HEK293T (cell line): ENCODE measurements around the gene GRPEL2.

Experiments
- ARNT ChIP-seq: fragments of 450-650 bp; IDR thresholded peaks from 2 replicates; pipeline ENCODE4 v1.6.1; 2017; ENCODE audit warnings: mild to moderate bottlenecking
- FOXA1 ChIP-seq: fragments of 450-650 bp; IDR thresholded peaks from 2 replicates; pipeline ENCODE4 v1.6.1; 2016; ENCODE audit warnings: mild to moderate bottlenecking
- SUZ12 ChIP-seq: fragments of 450-650 bp; IDR thresholded peaks from 2 replicates; pipeline ENCODE4 v1.6.1; 2016; ENCODE audit warnings: mild to moderate bottlenecking
- TF ChIP-seq, protein P1 (sequence below): fragments of 450-650 bp; IDR thresholded peaks from 2 replicates; pipeline ENCODE4 v1.6.1; 2016

- TF ChIP-seq ARNT (no peak), FOXA1 (no peak), SUZ12 (no peak)
- TF ChIP-seq, protein P1, sequence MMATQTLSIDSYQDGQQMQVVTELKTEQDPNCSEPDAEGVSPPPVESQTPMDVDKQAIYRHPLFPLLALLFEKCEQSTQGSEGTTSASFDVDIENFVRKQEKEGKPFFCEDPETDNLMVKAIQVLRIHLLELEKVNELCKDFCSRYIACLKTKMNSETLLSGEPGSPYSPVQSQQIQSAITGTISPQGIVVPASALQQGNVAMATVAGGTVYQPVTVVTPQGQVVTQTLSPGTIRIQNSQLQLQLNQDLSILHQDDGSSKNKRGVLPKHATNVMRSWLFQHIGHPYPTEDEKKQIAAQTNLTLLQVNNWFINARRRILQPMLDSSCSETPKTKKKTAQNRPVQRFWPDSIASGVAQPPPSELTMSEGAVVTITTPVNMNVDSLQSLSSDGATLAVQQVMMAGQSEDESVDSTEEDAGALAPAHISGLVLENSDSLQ = no peak
These were observed 29.5 kb upstream of the GRPEL2 start for GRCh38 chr5:149315753-149316152.
